ENCODE results near the gene HBM.
"Not testable (repeated sequence)": the region's sequence is repeated elsewhere in the genome, so short reads cannot be mapped to it uniquely, and the experiment has no call there.

HBM gene

GRCh38 chr16:165539-166374 lies at the start of gene HBM:
HBM (plus strand) TSS chr16:165978; CDS start chr16:165998, 20 bp downstream.
- H3K27ac ChIP-seq = no peak within 1 kb of the TSS
- peak within 1 kb of the TSS in 2 of 7 experiments; percentile 12 to 16 for H3K4me3 ChIP-seq

GRCh38 chr16:116015-116414 lies 49.8 kb upstream of the HBM start:
- H3K4me3 ChIP-seq = no peak overlapping the region
- no peak overlapping the region for H3K27ac ChIP-seq

DNA sequence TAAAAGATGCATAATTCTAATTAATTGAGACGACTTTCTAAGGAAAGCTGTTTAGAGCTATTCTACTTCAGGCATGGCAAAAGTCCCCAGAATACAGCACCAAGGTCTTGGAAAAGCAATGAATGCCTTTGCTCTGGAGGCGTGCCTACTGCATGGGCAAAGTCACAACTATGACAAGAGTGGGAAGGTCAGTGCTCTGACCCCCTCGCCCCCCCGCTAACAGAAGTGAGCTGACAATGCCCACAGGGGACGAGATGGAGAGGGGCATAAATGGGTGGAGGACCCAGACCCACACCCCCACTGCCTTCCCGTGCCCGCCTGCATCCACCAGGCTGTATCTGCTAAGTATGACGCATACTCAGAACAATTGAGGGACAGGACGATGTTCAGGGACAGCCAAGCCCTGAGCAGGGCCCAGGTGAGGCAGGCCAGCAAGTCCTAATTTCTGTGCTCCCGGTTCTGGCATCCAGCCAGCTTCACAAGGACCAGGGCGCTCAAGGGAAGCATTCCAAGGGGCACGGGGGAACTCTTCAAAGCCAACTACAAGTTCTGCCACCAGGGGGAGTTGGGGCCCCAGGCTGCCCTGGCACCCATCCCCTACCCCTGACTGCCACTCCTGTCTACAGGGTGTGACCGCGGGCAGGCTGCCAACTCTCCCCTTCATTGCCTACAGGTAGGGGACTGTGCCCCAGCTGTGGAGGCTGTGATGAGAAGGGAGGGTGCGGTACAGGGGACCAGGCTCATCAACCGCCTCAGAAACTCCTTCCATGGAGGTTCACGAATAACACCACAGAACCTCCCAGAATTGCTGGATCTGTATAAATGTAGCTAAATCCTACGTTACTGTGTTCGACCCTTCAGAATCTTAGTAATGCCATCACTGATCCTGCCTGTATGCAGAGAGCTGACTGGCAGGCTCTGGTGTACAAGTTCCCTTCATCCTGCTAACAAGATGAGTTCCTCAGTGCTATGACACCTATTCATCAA lies 48.1 kb upstream of the HBM start:
- Histone ChIP-seq H3K27ac (no peak overlapping the region), H3K4me3 (no peak overlapping the region)

GRCh38 chr16:118857-119256 lies 46.9 kb upstream of the HBM start:
- Histone ChIP-seq H3K4me3 (no peak overlapping the region), H3K27ac (no peak overlapping the region)

- no peak overlapping the region for H3K4me3 ChIP-seq
- no peak overlapping the region for H3K27ac ChIP-seq
These were observed 46.5 kb upstream of the HBM start for GRCh38 chr16:119295-119694.

DNA sequence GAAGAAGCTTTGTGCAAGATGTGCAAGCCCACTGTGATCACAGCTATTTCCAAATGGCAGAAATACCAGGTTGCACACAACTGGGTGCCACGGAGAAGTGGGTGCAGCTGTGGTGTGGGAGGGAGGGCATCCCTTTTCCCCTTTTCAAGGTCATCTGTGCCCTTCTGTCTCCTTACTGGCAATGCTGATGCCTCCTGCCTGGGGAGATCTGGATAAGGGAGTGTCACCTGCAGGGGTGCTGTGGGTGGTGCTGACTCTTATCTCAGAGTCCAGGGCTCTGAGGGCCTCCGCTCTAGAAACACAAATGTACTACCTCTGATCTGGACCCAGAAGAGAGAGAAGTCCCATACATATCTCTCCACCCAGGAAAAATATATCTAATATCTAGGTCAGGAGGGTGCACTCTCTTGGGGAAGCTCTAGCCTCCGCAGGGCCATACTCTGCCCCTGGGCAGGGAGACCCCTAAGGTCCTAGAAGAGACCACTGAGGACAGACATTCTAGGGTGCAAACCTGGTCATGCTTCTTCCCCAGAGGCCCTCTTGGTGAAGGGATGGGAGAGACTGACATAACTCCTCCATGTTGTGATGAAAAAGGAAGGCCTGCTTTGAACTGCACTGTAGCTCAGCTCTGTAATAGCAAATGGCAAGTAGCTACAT lies 45.8 kb upstream of the HBM start:
- Histone ChIP-seq H3K4me3 (no peak overlapping the region), H3K27ac (no peak overlapping the region)

DNA sequence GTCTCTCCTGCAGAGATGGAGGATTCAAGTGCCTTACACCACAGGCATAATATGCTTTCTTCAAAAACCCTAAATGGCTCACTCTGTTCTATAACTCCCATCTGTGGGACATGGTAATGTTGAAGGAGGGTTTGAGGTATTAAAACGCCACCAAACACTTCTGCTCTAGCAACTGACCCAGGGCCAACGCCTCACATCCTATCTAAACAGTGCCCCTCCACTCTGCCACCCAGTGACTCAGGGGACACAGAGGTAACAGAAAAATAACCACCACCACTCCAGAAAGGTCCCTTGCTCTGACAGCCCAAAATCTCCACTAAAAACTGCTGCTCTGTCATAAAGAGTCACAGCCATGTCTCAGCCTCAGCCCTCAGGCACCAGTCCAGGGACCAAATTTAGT lies 45.0 kb upstream of the HBM start:
- H3K27ac ChIP-seq = no peak overlapping the region

GRCh38 chr16:122361-122760 lies 43.4 kb upstream of the HBM start:
- Histone ChIP-seq H3K4me3 (no peak overlapping the region), H3K27ac (no peak overlapping the region)

More for the DNA sequence above, 45.0 kb upstream of the HBM start:
- H3K4me3 ChIP-seq = no peak overlapping the region

- H3K4me3 ChIP-seq, H3K27ac ChIP-seq: not testable (repeated sequence)
These were observed 42.0 kb upstream of the HBM start for GRCh38 chr16:123558-124350.

DNA sequence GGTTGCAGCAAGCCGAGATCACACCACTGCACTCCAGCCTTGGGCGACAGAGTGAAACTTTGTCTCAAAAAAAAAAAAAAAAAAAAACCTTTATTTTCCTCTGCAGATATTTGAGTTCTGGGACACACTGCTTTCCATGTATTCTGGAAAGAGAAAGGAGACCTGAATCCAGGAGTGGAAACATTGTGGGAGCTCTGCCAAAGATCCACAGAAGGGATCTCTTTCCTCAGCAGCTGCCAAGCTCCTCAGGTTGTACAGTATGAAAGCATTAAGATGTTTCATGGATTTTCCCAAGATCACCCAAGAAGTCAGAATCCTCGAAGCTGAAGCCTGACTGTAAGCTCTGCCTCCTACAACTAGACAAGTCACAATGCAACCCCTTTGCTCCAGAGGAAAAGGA lies 40.8 kb upstream of the HBM start:
- no peak overlapping the region for H3K4me3 ChIP-seq

DNA sequence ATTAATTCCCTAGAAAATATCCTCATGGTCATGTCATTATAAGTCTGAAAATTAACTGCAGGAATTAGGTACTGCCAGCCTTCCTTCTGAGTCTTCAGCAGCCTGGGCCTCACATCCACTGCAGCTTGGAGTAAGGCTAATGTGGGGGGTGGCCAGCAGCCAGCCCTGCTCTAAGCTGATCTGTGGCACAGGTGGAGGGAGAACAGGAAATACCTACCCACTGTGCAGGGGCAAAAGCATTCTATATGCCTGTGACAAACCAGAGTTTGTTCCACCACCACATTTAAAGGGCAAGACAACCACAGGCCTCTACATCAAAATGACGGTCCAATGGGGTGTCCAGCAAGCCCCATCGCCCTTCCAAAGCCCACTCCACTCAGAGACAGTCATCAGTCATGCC lies 36.7 kb upstream of the HBM start:
- no peak overlapping the region for H3K27ac ChIP-seq
- no peak overlapping the region for H3K4me3 ChIP-seq

More for the DNA sequence above, 40.8 kb upstream of the HBM start:
- no peak overlapping the region for H3K27ac ChIP-seq

DNA sequence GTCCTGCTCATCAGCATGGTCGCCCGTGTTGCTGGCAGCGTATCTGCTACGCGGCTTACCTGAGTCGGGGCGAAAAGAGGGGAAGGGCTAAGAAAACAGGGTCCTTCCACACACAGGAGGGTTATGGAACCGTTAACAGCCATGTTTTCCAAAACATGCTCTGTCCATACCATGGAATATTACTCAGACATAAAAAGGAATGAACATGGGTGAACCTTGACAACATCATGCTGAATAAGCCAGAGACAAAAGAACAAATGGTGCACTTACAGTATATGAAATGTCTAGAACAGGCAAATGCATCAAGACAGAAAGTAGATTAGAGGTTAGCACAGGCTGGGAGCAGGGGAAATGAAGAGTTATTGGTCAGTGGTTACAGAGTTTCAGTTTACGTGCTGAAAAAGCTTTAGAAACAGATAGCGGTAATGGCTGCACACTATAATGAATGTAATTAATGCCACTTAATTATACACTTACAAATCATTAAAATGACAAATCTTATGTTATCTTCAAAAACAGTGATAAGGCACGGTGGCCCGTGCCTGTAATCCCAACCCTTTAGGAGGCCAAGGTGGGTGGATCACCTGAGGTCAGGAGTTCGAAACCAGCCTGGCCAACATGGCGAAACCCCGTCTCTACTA lies 35.1 kb upstream of the HBM start:
- Histone ChIP-seq H3K4me3 (no peak overlapping the region), H3K27ac (no peak overlapping the region)

GRCh38 chr16:132120-132519 lies 33.7 kb upstream of the HBM start:
- Histone ChIP-seq H3K27ac (no peak overlapping the region), H3K4me3 (no peak overlapping the region)

GRCh38 chr16:133716-134115 lies 32.1 kb upstream of the HBM start:
- H3K27ac ChIP-seq = no peak overlapping the region
- no peak overlapping the region for H3K4me3 ChIP-seq

DNA sequence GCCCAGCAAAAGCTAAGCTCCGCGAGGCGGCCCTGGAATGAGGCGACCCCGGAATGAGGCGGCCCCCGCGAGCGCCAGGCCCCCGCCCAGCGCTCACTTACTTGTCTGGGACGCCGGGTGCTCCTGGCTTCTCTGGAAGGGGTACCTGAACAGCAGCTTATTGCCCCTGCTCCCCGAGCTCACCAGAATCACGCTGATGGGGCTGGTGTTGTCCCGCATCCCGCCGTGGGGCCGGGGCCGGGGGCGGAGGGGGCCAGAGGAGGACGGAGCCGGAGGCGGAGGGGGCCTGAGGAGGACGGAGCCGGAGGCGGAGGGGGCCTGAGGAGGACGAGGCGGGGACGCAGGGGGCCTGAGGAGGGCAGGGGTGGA lies 27.7 kb upstream of the HBM start:
- H3K27ac ChIP-seq = peak overlapping the region; percentile 8 to 93 (median 87)
- peak overlapping the region; percentile 50 to 81 (median 62) for H3K4me3 ChIP-seq

DNA sequence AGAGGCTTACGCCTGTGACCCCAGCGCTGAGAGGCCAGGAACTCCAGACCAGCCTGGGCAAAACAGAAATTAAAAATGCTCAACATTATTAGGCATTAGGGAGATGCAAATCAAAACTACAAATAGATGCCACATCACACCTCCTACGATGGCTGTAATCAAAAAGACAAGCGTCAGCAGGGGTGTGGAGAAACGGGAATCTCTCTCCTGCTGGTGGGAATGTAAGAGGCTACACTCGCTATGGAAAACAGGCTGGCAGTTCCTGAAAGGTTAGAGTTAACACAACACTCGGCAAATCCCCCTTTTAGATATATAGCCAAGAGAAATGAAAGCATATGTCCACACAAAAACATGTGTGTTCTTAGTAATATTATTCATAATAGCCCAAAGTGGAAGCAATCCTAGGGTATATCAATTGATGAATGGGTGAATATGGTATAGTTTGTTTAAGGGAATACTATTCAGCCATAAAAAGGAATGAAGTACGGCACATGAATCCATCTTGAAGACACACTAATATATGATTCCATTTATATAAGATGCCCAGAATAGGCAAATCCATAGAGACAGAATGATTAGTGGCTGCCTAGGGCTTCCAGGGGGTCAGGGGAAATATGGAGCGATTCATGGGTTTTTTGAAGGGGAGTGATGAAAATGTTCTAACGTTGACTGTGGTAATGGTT lies 25.5 kb upstream of the HBM start:
- H3K4me3 ChIP-seq = no peak overlapping the region
- no peak overlapping the region for H3K27ac ChIP-seq

DNA sequence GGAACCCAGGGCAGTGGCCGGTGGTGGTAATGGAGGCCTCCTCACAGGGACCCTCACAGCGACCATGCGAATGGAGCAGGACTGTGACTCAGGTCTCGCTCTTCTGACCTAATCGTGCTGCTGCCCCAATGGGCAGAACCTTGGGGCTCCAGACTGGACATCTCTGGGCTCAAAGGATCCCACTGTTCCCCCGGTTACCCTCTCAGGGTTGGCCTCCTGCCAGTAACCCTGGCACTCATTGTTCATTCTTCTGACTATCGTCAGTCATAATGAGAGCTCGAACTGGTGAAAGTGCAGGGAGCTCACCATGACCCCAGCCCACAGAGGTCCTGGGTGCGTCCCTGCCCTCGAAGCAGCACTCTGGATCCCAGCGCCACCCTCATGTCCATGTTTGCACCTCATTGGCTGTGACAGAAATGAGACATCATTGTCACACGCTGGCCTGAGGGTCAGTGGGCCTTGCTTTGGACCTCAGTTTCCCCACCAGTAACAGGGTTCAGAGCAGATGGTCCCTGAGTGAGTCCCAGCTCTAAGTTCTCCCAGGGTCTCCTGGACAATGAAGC lies 23.3 kb upstream of the HBM start:
- H3K4me3 ChIP-seq = no peak overlapping the region
- H3K27ac ChIP-seq = no peak overlapping the region

- H3K4me3 ChIP-seq = no peak overlapping the region
- H3K27ac ChIP-seq = no peak overlapping the region
These were observed 22.7 kb upstream of the HBM start for GRCh38 chr16:143047-143446.
